GM21619 (cell line): ENCODE results near the gene TIMELESS.
"Not testable (repeated sequence)": the region's sequence is repeated elsewhere in the genome, so short reads cannot be mapped to it uniquely, and the experiment has no call there.

Experiments used
- ATAC-seq: cut with Tn5 transposase; IDR thresholded peaks from one replicate; pipeline ENCODE4 v1.9.1; 2021; ENCODE audit not compliant: unreplicated experiment

The TIMELESS gene

DNA sequence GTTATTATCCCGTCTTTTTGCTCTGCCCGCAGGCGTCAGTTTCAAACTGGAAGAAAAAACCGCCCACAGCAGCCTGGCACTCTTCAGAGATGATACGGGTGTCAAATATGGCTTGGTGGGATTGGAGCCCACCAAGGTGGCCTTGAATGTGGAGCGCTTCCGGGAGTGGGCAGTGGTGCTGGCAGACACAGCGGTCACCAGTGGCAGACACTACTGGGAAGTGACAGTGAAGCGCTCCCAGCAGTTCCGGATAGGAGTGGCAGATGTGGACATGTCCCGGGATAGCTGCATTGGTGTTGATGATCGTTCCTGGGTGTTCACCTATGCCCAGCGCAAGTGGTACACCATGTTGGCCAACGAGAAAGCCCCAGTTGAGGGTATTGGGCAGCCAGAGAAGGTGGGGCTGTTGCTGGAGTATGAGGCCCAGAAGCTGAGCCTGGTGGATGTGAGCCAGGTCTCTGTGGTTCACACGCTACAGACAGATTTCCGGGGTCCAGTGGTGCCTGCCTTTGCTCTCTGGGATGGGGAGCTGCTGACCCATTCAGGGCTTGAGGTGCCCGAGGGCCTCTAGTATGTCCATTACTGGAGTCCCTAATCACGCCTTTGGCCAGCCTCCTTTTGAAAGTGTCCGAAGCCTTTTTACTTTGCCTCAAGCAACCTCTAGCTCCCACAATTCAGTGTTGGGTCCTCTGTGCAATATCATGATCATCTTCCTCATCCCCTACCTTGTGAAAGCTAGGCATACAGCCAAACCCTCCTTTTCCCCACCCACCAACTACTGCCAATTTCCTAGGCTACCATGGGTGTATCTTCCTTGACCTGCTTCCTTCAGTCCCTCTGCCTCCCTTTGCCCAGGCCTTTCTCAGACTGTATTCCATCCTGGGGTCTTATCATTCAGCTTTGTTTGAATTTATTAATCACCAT is 20.0 kb upstream of the TIMELESS start:
- ATAC-seq: no peak

DNA sequence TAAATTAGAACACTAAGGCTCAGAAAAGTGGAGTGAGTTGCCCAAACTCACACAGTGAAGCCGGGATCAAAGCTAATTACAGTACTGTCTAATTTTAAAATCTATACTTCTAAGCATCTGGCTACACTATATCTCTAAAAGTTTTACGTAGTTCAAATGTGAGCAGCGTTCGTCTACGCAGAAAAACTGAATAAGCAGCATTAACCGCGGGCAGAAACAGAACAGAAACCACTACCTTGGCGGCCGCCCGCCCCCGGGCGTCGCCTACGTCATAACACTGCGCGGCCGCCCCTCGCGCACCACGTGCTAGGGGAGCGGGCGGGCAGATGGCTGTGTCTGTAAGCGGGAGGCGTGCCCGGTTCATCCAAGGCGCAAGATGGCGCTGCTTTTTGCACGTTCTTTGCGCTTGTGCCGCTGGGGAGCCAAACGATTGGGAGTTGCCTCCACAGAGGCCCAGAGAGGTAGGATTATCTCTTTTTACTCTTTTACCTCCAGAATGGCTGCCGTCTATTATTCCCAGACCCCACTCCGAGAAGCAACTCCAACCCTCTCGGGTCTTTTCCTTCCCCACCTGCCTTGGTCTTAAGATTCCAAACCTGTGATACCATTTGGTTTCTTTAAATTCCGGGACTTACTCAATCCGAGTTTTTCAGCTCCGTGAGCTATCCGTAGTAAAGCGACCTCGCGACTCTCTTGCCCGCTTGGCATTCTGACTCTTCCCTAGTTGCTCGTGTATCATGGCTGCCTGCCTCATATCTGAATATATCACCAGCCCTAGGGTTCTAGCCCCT is 19.2 kb upstream of the TIMELESS start, which contains the start of gene SPRYD4:
SPRYD4 (plus strand) TSS at position 363 of the 791 bp plus-strand sequence; CDS start at position 377, 14 bp downstream.
- peak; percentile 85 for ATAC-seq

DNA sequence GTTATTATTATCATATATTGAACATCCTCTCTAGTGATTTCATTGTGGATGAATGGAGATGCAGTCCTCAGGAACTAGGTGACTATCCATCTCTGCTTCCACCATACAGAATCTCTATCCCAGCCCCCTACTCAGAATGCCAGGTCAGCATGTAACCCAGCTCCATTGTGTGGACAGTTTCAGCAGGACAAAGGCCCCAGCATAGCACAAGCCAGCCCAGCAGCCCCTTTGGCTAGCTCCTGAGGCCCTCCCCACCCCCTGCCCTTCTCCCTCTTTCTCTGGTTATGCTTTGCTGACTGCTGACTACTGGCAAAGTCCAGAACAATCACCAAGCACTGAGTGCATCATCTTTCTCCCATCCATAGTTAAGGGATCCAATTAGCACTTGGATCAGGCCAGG is 13.3 kb upstream of the TIMELESS start:
- ATAC-seq: no peak

DNA sequence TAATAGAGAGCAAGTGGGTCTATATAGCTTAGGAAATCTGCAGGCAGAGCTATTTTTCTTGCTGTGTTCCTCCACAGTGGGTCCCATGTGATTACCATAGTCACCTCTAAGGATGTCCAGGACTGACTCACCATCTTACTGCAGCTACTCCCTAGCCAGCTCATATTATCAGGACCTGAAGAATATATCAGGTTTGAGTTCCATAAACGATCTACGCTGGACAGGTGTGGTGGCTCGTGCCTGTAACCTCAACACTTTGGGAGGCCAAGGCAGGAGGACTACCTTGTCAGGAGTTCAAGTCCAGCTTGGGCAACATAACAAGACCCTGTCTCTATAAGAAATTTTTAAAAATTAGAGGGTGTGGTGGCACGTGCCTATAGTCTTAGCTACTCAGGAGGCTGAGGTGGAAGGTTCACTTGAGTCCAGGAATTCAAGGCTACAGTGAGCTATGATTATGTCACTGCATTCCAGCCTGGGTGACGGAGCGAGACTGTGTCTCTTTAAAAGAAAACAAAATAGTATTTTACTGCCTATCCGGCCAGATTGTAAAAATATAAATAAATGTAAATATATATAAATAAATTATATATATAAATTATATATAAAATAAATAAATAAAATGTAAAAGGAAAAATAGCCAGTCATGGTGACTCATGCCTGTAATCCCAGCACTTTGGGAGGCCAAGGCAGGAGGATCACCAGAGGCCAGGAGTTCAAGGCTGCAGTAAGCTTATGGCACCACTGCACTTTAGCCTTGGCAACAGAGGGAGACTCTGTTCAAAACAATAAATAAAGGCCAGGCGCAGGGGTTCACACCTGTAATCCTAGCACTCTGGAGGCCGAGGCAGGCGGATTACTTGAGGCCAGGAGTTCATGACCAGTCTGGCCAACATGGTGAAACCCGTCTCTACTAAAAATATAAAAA is 12.3 kb upstream of the TIMELESS start:
- no peak for ATAC-seq

DNA sequence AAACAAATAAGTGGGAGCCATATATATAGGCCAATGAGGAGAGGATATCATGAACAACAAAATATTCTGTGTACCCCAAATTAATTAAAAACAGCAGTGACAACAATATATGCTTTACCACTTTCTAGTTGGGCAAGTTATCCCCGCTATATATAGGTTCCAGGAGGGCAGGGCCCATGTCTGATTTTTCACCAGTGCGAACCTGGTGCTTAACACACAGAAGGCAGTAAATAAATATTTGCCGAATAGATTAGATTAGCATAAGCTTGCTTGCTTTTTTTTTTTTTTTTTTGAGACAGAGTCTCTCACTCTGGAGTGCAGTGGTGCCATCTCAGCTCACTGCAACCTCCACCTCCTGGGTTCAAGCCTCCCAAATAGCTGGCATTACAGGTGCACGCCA is 8.6 kb upstream of the TIMELESS start:
- ATAC-seq: no peak

DNA sequence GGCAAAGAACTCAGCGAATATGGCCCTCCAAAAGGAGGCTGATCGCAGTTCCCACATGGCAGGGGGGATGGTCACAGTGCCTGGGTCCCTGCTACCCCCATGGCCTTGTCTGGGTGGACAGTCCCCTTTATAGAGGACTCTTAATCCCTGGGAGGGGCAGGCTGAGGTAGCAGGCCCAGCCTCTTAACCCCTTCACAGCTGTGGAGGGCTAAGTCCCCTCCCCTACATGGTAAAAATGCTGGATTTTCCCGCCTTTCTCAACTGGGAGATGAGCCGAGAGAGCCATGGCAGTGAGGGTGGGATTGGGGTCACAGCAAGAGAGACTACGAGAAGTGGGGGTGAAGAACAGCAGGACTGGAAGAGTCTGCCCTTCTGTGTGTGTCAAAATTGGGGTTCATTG is 5.3 kb upstream of the TIMELESS start, which contains the start of gene MIP:
MIP (minus strand) TSS at position 101 of the 400 bp plus-strand sequence; CDS start at position 57, 44 bp downstream.
- no peak for ATAC-seq

DNA sequence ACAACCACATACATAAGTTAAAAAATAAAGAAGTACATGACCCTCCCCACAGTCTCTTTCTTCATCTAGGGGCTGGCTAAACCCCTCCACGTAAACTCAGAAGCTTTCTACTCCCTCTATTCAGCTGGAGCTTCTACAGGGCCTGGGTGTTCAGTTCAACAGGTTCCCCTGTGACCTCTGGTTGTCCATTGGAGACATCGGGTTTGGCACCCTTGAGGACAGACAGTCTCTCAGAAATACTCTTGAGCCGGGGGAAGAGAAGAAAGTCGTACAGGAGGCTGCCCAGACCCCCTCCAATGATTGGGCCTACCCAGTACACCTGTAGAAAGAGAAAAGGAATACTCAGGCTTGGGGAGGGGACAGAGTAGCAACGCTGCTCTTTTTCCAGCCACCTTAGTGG is 1.9 kb upstream of the TIMELESS start:
- ATAC-seq: no peak

DNA sequence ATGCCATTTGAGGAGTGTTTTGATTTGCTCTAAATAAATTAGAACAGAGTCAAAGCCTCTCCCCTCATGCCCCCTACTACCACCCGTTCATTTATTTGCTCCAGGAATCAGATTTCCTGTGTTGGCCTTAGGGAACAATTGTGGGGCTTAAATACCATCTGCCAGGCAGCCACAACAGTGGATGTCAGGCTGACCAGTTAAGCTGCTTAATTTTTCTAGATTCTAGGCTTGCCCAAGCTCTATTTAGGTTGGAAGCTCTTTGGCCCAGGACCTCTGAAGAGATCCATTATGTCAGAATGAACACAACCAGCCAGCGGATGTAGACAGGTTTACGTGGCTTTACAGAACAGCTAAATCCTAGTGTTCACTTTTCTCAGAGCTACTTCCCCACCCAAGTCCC is 1.0 kb upstream of the TIMELESS start:
- no peak for ATAC-seq

DNA sequence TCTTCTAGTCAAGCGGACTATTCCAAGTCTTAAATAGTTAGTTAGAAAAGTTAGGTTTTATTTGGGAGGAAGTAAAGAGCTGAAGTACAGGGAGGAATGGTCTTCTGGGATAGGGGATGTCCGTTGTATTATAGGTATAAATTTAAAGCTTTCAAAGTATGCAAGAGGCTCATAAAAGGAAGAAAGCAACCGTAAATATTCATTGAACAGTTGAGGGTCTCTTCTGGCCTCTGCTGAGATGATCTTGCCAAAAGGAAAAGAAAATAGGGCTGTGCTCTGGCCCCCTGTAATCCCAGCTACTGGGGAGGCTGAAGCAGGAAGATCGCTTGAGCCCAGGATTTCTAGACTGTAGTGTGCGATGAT is 377 bp upstream of the TIMELESS start:
- ATAC-seq: no peak

DNA sequence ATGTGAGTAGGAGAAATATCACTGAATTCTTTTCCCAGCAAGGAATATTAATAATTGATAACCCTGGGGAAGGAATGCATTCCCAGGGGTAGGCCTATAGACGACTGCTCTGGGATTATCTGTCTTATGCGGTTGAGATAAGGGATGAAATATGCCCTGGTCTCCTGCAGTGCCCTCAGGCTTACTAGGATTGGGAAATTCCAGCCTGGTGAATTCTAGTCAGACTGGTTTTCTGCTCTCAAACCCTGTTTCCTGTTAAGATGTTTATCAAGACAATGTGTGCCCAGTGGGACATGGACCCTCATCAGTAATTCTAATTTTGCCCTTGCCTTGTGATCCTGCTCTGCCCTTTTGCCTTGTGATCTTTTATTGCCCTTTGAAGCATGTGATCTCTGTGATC is 6.0 kb downstream of the TIMELESS start:
- not testable (repeated sequence) for ATAC-seq

DNA sequence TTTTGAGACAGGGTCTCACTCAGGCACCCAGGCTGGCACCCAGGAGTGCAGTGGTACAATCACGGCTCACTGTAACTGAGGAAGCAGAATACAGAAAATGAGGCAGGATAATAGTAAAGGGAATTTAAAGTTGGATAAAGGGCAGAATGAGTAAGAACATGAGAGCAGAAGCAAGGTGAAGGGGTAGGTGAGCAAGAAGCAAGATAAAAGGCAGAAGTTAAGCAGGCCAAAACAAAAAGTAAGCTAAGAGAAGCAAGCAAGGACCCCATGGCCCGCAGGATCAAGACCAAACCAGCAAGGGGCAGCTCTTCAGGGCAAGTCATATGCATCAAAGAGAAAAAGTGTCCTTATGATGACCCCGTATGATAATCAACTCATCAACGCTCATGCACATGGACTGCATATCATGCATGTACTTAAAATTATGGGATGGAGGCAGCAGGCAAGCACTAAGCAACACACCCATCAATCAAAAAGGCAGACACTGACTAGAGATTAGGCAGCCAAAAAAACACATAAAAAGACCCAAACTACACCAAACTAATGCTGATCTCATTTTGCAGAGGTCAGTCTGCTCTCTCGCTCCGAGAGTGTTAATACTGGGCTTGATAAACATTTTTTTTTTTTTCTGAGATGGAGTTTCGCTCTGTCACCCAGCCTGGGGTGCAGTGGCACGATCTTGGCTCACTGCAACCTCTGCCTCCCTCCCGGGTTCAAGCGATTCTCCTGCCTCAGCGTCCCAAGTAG is 11.6 kb downstream of the TIMELESS start:
- ATAC-seq: no peak

DNA sequence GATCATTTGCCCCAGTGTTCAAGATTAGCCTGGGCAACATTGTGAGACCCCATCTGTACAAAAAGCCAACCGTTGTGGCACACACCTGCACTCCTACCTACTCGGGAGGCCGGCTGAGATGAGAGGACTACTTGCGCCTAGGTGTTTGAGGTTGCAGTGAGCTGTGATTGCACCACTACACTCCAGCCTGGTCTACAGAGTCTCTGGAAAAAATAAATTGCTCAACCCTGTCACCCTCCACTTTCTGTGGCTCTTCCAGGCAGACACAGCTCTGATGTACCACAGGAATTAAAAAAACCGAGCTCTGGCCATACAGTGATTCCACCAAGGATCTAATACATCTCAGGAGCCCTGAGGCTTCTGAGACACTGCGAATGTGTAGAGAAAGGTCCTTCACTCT is 14.4 kb downstream of the TIMELESS start:
- no peak for ATAC-seq

DNA sequence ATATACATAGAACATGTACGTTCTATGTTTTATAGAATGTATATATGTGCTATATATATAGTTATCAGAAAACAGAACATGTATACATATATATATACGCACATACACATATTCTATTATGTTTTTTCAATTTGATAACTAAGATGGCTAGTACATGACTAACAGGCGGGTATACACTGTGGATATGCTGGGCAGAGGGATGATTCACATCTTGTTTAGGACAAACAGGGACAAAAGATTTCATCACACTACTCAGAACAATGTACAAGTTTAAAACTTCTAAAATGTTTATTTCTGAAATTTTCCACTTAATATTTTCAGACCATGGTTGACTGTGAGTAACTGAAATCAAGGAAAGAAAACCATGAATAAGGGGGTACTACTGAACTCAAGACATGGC is 17.4 kb downstream of the TIMELESS start:
- ATAC-seq: no peak

DNA sequence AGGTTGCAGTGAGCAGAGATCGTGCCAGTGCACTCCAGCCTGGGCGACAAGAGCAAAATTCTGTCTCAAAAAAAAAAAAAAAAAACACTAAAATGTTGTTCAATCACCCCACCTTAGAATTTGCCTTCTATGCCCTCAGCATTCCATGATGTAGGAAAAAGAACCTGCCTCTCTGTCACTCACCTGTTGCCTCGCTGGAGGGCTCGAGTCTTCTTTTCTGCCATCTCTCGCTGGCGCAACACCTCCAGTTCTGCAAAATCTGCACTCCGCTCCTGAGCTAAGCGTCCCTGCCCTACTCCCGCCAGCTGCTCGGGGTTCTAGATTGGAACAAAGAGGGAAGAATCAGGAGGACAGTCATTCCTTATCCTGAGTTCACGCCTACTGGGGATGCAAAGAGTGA is 17.9 kb downstream of the TIMELESS start:
- no peak for ATAC-seq

DNA sequence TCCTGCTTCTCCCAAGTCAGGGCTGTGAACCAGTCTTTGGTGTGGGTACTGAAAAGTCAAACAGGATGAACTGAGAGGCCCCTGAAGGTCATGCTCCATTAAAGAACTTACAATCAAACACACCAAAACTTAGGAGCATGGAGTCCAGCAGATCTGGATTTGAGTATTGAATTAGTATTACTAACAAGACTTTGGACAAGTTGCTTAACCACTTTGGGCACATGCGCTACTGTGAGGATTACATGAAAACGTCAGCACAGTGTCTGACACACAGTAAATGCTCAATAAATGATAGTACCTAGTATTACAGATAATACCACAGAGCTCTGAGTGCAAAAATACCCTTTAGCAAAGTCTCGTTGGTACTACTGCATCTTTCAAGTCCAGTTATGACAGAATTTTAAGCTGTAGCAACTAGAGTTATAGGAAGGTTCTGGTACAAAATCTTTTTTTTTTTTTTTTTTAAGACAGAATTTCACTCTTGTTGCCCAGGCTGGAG is 23.2 kb downstream of the TIMELESS start:
- ATAC-seq: no peak

DNA sequence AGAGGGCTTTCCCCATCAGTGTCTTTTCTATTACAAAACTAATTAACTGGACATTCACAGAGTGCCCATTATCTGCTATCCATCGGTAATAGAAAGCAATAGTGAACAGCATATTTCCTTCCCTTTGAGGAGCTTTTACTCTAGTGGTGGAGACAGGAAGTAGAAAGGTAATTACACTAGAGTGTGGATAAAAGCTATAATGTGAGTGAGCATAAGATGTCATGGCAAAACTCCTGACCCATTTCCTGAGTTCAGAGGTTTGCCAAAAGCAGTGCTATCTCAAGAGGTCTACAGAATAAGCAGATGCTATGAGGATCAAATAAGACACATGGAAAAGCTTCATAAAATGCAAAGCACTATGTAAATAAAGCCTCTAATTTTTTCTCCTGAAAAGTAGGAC is 24.0 kb downstream of the TIMELESS start:
- no peak for ATAC-seq

DNA sequence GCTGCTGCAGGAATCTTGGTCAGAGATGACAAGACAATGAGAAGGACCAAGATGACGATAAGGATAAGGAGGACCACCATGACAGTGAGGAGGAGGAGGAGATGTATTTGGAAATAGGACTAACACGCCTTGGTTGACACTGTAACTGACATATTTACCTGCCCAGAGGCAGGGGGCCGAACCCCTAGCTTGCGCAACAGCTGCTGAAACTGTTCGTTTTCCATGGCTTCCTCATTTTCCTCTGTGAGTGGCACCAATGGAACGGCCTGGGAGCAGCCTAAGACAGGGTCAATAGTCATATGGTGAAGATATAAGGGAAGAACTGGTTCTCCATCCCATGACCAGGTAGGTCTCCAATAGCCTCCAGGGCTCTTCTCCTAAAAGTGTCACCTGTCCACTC is 28.8 kb downstream of the TIMELESS start:
- ATAC-seq: no peak

DNA sequence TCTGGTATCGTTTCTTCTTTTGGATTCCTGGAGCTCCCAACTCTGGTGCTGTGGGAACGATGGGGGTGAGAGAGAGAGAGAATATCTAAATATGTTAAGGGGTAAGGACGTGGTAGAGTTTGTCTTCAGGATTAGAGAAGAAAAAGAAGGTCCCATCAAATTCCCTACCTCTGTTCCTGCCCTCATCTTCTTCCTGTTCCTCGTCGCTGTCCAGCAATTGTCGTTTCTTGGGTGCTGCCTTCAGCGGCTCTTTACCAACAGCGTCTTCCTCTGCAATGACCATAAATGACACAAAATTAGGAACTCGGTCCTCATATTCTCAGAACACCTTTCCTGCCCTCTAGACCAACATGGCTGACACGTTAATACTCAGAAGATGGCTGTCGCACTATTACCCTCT is 31.5 kb downstream of the TIMELESS start:
- no peak for ATAC-seq

DNA sequence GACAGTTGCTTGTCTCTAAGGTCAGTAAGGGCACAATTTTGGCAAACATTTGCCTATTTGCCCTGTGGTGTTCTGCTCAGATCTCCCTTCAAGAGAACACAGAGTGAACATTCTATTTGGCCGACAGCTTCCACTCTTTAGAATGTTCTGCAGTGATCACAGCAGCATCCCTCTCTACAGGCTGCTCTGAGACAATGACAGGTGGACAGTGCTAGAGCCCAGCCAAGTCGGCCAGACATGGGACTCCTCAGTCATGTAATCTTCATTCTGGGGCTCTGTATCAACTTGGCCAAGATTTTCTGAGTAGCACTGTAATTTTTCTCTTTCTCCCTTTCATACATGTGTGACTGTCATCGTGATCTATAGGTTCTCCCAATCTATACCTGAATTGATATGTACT is 34.8 kb downstream of the TIMELESS start:
- ATAC-seq: no peak

DNA sequence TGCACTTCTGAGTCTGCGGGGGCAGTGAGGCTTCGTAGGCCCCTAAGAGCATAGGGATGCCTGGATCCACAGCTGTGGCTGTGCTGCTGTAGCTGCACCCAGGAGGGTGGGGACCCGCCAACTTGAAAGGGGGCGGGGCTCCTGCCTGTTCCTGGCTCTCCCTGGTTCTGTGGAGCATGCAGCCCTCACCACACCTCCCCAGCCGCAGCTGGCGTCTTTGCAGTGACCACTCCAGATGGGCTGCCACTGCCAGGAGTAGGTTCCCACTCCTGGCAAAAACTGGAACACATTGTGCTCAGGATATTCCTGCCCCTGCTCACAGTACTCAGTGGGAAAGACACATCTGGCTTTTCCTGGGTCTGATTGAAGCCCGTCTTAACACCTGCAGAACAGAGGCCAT is 35.8 kb downstream of the TIMELESS start:
- no peak for ATAC-seq
